Parathyroid adenoma (tissue), 2 donors: Measurements from ENCODE around the gene FBXO4.
"Not testable (repeated sequence)": the region's sequence is repeated elsewhere in the genome, so short reads cannot be mapped to it uniquely, and the experiment has no call there.

Source experiments
- H2AFZ ChIP-seq: fragments of 300-600 bp; sonication (generic); one replicate; pipeline ENCODE4 v1.7.0; 2017; ENCODE audit warnings: antibody characterized with exemption, mild to moderate bottlenecking
- H3K27ac ChIP-seq: fragments of 300-600 bp; sonication (generic); one replicate; pipeline ENCODE4 v1.7.0; 2017
- H3K27me3 ChIP-seq: fragments of 300-600 bp; sonication (generic); one replicate; pipeline ENCODE4 v1.7.0; 2017; ENCODE audit warnings: low read length; ENCODE audit not compliant: control insufficient read depth, insufficient read depth
- H3K36me3 ChIP-seq: fragments of 300-600 bp; sonication (generic); one replicate; pipeline ENCODE4 v1.7.0; 2017; ENCODE audit warnings: low read length; ENCODE audit not compliant: control insufficient read depth, insufficient read depth
- H3K4me1 ChIP-seq: fragments of 300-600 bp; sonication (generic); one replicate; pipeline ENCODE4 v1.7.0; 2017; ENCODE audit warnings: control low read depth
- H3K4me2 ChIP-seq: fragments of 300-600 bp; sonication (generic); one replicate; pipeline ENCODE4 v1.7.0; 2017; ENCODE audit warnings: low read length
- H3K4me3 ChIP-seq: fragments of 300-600 bp; sonication (generic); one replicate; pipeline ENCODE4 v1.7.0; 2017; ENCODE audit warnings: low read depth, low read length
- H3K79me2 ChIP-seq: fragments of 300-600 bp; sonication (generic); one replicate; pipeline ENCODE4 v1.7.0; 2017; ENCODE audit warnings: control low read depth
- H3K9ac ChIP-seq: fragments of 300-600 bp; sonication (generic); one replicate; pipeline ENCODE4 v1.7.0; 2017; ENCODE audit warnings: mild to moderate bottlenecking
- H3K9me3 ChIP-seq: fragments of 300-600 bp; sonication (generic); one replicate; pipeline ENCODE4 v1.7.0; 2017; ENCODE audit warnings: low read length; ENCODE audit not compliant: control insufficient read depth
- CTCF ChIP-seq: fragments of 300-600 bp; sonication (generic); IDR thresholded peaks from one replicate; pipeline ENCODE4 v1.7.0; 2017; ENCODE audit warnings: antibody characterized with exemption, mild to moderate bottlenecking
- donor health status: primary hyperparathyroidism.

FBXO4 gene

GRCh38 chr5:41980870-41981269 is 55.8 kb downstream of the FBXO4 start:
- no peak overlapping the region for H3K4me3 ChIP-seq
- H3K27ac ChIP-seq = no peak overlapping the region
- no peak overlapping the region for H2AFZ ChIP-seq
- H3K36me3 ChIP-seq = no peaks in the 10 kb centered on the region
- no peaks in the 10 kb centered on the region for H3K79me2 ChIP-seq
- H3K4me2 ChIP-seq = no peak overlapping the region
- H3K9me3 ChIP-seq = no peaks in the 10 kb centered on the region
- no peak for TF ChIP-seq CTCF
- no peaks in the 10 kb centered on the region for H3K27me3 ChIP-seq
- H3K4me1 ChIP-seq = no peaks in the 10 kb centered on the region
- no peak overlapping the region for H3K9ac ChIP-seq

GRCh38 chr5:41982858-41983257 is 57.8 kb downstream of the FBXO4 start:
- H3K36me3 ChIP-seq, H3K4me2 ChIP-seq, H3K4me1 ChIP-seq, H3K27ac ChIP-seq, H3K79me2 ChIP-seq, H3K9me3 ChIP-seq, H3K4me3 ChIP-seq, H2AFZ ChIP-seq, H3K27me3 ChIP-seq, H3K9ac ChIP-seq: not testable (repeated sequence)

GRCh38 chr5:41983284-41983683 is 58.2 kb downstream of the FBXO4 start:
- Histone ChIP-seq H3K36me3 (no peaks in the 10 kb centered on the region), H3K79me2 (no peaks in the 10 kb centered on the region), H3K4me2 (no peak overlapping the region), H3K4me3 (no peak overlapping the region), H3K9ac (no peak overlapping the region), H2AFZ (no peak overlapping the region), H3K9me3 (no peaks in the 10 kb centered on the region), H3K27me3 (no peaks in the 10 kb centered on the region), H3K27ac (no peak overlapping the region), H3K4me1 (no peaks in the 10 kb centered on the region)
- no peak for TF ChIP-seq CTCF

GRCh38 chr5:41985945-41986695 is 61.0 kb downstream of the FBXO4 start:
- Histone ChIP-seq H3K9ac (no peak overlapping the region), H3K27ac (no peak overlapping the region), H2AFZ (no peak overlapping the region), H3K4me1 (no peaks in the 10 kb centered on the region), H3K79me2 (no peaks in the 10 kb centered on the region), H3K27me3 (no peaks in the 10 kb centered on the region), H3K36me3 (no peaks in the 10 kb centered on the region), H3K4me3 (no peak overlapping the region), H3K4me2 (no peak overlapping the region), H3K9me3 (no peaks in the 10 kb centered on the region)
- TF ChIP-seq CTCF = no peak
